ENCODE data around the gene BCR. TPM values are rescaled to one million over a fixed set of nuclear protein-coding genes. Genes with fewer than 3 reads are reported as not detected.

Gene BCR
- total and polyA plus RNA-seq, 2 of the 8 experiments (the other 6 are each of a cell fraction or from before 2014, with no cell fraction given) = 66.7 to 130 TPM

- CTCF ChIA-PET (ENCODE audit: partially characterized antibody) = interaction anchor here (0.6 to 0.9 kb wide), 3 partner anchors 9 to 121 kb away, joined by 3 read pairs; no protein-coding TSS in a partner anchor
- Histone ChIP-seq H3K4me1 (replicated peaks in 1 of 4; ENCODE audit: control insufficient read depth in 3 of 4, insufficient read depth in 4 of 4, low read length in 3 of 4) (peaks cover 0 to 13% (median 5%) of the 10 kb centered on the region in 4 experiments; a peak in 4 of 7 replicates), H3K23me2 (ENCODE audit: low read depth, low read length) (0 out of 2 replicates have a peak, but pooled peaks cover 2% of the 10 kb centered on the region), H3K9me3 (ENCODE audit: insufficient read depth in 2 of 2, low read depth in 1 of 2, low read length in 1 of 2) (no peaks in the 10 kb centered on the region), H3K56ac (replicated peaks; ENCODE audit: insufficient read length, low read depth, low read length) (no peak overlapping the region), H2BK15ac (ENCODE audit: low read length) (no peak overlapping the region), H3K23ac (ENCODE audit: insufficient read length) (no peak overlapping the region), H3K18ac (ENCODE audit: extremely low read depth, low read length) (no peak overlapping the region), H3K9ac (replicated peaks in 1 of 4; ENCODE audit: extremely low read depth in 1 of 4, low read depth in 3 of 4, low read length in 3 of 4) (no peak overlapping the region), H3K4me2 (ENCODE audit: insufficient read depth in 1 of 2, low read depth in 2 of 2, low read length in 2 of 2) (no peak overlapping the region), H2AK5ac (ENCODE audit: low read depth, low read length) (no peak overlapping the region), H2BK20ac (ENCODE audit: low read length) (no peak overlapping the region), H4K8ac (ENCODE audit: extremely low read depth, insufficient read depth, low read length) (no peak overlapping the region; the same call in 1 of the 2 replicates), H3K14ac (ENCODE audit: insufficient read length) (no peak overlapping the region), H3K36me3 (ENCODE audit: control insufficient read depth in 2 of 4, insufficient read depth in 4 of 4, low read length in 3 of 4) (no peaks in the 10 kb centered on the region), H4K5ac (ENCODE audit: insufficient read length, low read depth, low read length) (no peak overlapping the region), H2BK120ac (replicated peaks; ENCODE audit: low read depth, low read length) (no peak overlapping the region), H3K27me3 (replicated peaks in 1 of 4; ENCODE audit: control insufficient read depth in 3 of 4, extremely low read depth in 1 of 4, insufficient read depth in 3 of 4, low read length in 3 of 4) (no peaks in the 10 kb centered on the region), H3K4me3 (ENCODE audit: extremely low read depth in 1 of 4, insufficient read depth in 2 of 4, low read depth in 3 of 4, low read length in 4 of 4) (no peak overlapping the region), H3K4ac (replicated peaks; ENCODE audit: insufficient read length, low read depth, low read length) (no peak overlapping the region), H3K27ac (ENCODE audit: low read depth, low read length) (no peak overlapping the region), H2BK5ac (ENCODE audit: low read depth, low read length) (no peak overlapping the region), H2AFZ (ENCODE audit: low read length) (no peak overlapping the region), H3K79me2 (ENCODE audit: control insufficient read depth in 1 of 2, insufficient read depth in 2 of 2, low read length in 2 of 2) (no peaks in the 10 kb centered on the region), H3K79me1 (ENCODE audit: low read depth, low read length) (no peaks in the 10 kb centered on the region), H4K91ac (replicated peaks; ENCODE audit: insufficient read length, low read length) (no peak overlapping the region), H2BK12ac (ENCODE audit: low read depth, low read length) (no peak overlapping the region), H4K20me1 (replicated peaks in 1 of 2; ENCODE audit: control insufficient read depth in 1 of 2, insufficient read depth in 2 of 2, low read length in 2 of 2) (no peaks in the 10 kb centered on the region)
- WGBS, 2 experiments (ENCODE audit: extremely low coverage in 1 of 2, insufficient coverage in 1 of 2, insufficient read length in 1 of 2, insufficient replicate concordance in 2 of 2, low coverage in 1 of 2, low lambda C conversion rate in 2 of 2, missing lambda C conversion rate in 1 of 2) = 97% methylated on average over 4 of the region's 4 CpGs; no CpG with 5 or more reads in 1 of the 2 experiments
- POLR2A ChIA-PET (ENCODE audit: partially characterized antibody) = no interaction called here
- FAIRE-seq = no peak
- TF ChIP-seq USF2 (IDR thresholded peaks at IDR 0.05; ENCODE audit: low read length) (no peak), BRCA1 (IDR thresholded peaks at IDR 0.05; ENCODE audit: low read depth, low read length) (no peak)
- no peak for DNase-seq (ENCODE audit: low read depth in 1 of 2, low spot score in 2 of 2)
Observed at GRCh38 chr22:23161029-23161428, 19.3 kb upstream of the BCR start.

All from H1 (cell line).